Measurements from ENCODE around the gene ABCC10. TPM values are rescaled to one million over a fixed set of nuclear protein-coding genes. Genes with fewer than 3 reads are reported as not detected.
A peak's percentile ranks its signal among the peaks of the same experiment; 100 is the strongest.

The ABCC10 gene
- total RNA-seq, 1 donor: 26.4 TPM

- no peak overlapping the region for H3K4me3 ChIP-seq (ENCODE audit: insufficient read depth, low read length)
- DNase-seq (ENCODE audit: insufficient read length, low spot score, missing footprints): peak; percentile 92
- H3K27me3 ChIP-seq (ENCODE audit: insufficient read depth, low read length): no peaks in the 10 kb centered on the region
- H3K79me2 ChIP-seq (ENCODE audit: insufficient read depth, low read length): peaks cover 8% of the 10 kb centered on the region
- peak overlapping the region; percentile 24 for H3K4me2 ChIP-seq (ENCODE audit: insufficient read depth, low read length)
- H2AFZ ChIP-seq (ENCODE audit: low read length): no peak overlapping the region
- no peaks in the 10 kb centered on the region for H3K9me3 ChIP-seq (ENCODE audit: low read depth, low read length)
- H3K36me3 ChIP-seq (ENCODE audit: insufficient read depth, low read length): peaks cover 48% of the 10 kb centered on the region
- H3K4me1 ChIP-seq (ENCODE audit: insufficient read depth, low read length): peaks cover 15% of the 10 kb centered on the region
- no peak for TF ChIP-seq CTCF (IDR thresholded peaks at IDR 0.05; ENCODE audit: extremely low read depth, low read depth, low read length)
- H3K27ac ChIP-seq (ENCODE audit: low read depth, low read length): peak overlapping the region; percentile 49
- H4K20me1 ChIP-seq (ENCODE audit: insufficient read depth, low read length): peaks cover 5% of the 10 kb centered on the region
Observed at GRCh38 chr6:43436577-43437282, 9.4 kb downstream of the ABCC10 start.

GRCh38 chr6:43437700-43438099 is 10.4 kb downstream of the ABCC10 start:
- DNase-seq (ENCODE audit: insufficient read length, low spot score, missing footprints): no peak

GRCh38 chr6:43442935-43443334 is 15.6 kb downstream of the ABCC10 start:
- H3K9me3 ChIP-seq (ENCODE audit: low read depth, low read length): no peaks in the 10 kb centered on the region
- H4K20me1 ChIP-seq (ENCODE audit: insufficient read depth, low read length): no peaks in the 10 kb centered on the region
- no peak overlapping the region for H3K27ac ChIP-seq (ENCODE audit: low read depth, low read length)
- H3K27me3 ChIP-seq (ENCODE audit: insufficient read depth, low read length): no peaks in the 10 kb centered on the region
- no peaks in the 10 kb centered on the region for H3K4me1 ChIP-seq (ENCODE audit: insufficient read depth, low read length)
- TF ChIP-seq CTCF (IDR thresholded peaks at IDR 0.05; ENCODE audit: extremely low read depth, low read depth, low read length): no peak
- no peak for DNase-seq (ENCODE audit: insufficient read length, low spot score, missing footprints)
- no peaks in the 10 kb centered on the region for H3K79me2 ChIP-seq (ENCODE audit: insufficient read depth, low read length)
- no peak overlapping the region for H2AFZ ChIP-seq (ENCODE audit: low read length)
- no peak overlapping the region for H3K4me3 ChIP-seq (ENCODE audit: insufficient read depth, low read length)
- no peak overlapping the region for H3K4me2 ChIP-seq (ENCODE audit: insufficient read depth, low read length)
- peaks cover 41% of the 10 kb centered on the region for H3K36me3 ChIP-seq (ENCODE audit: insufficient read depth, low read length)

More at GRCh38 chr6:43437700-43438099, 10.4 kb downstream of the ABCC10 start:
- Histone ChIP-seq H3K4me2 (ENCODE audit: insufficient read depth, low read length) (no peak overlapping the region), H3K79me2 (ENCODE audit: insufficient read depth, low read length) (peaks cover 2% of the 10 kb centered on the region), H3K27ac (ENCODE audit: low read depth, low read length) (no peak overlapping the region), H3K36me3 (ENCODE audit: insufficient read depth, low read length) (peaks cover 46% of the 10 kb centered on the region), H2AFZ (ENCODE audit: low read length) (no peak overlapping the region), H3K27me3 (ENCODE audit: insufficient read depth, low read length) (no peaks in the 10 kb centered on the region), H3K4me3 (ENCODE audit: insufficient read depth, low read length) (no peak overlapping the region), H3K4me1 (ENCODE audit: insufficient read depth, low read length) (peaks cover 15% of the 10 kb centered on the region), H4K20me1 (ENCODE audit: insufficient read depth, low read length) (peaks cover 4% of the 10 kb centered on the region), H3K9me3 (ENCODE audit: low read depth, low read length) (no peaks in the 10 kb centered on the region)
- no peak for TF ChIP-seq CTCF (IDR thresholded peaks at IDR 0.05; ENCODE audit: extremely low read depth, low read depth, low read length)

- no peak overlapping the region for H3K4me3 ChIP-seq (ENCODE audit: insufficient read depth, low read length)
- no peaks in the 10 kb centered on the region for H3K27me3 ChIP-seq (ENCODE audit: insufficient read depth, low read length)
- H3K9me3 ChIP-seq (ENCODE audit: low read depth, low read length): no peaks in the 10 kb centered on the region
- H3K4me2 ChIP-seq (ENCODE audit: insufficient read depth, low read length): no peak overlapping the region
- H2AFZ ChIP-seq (ENCODE audit: low read length): no peak overlapping the region
- peaks cover 41% of the 10 kb centered on the region for H3K36me3 ChIP-seq (ENCODE audit: insufficient read depth, low read length)
- no peaks in the 10 kb centered on the region for H4K20me1 ChIP-seq (ENCODE audit: insufficient read depth, low read length)
- H3K79me2 ChIP-seq (ENCODE audit: insufficient read depth, low read length): no peaks in the 10 kb centered on the region
- TF ChIP-seq CTCF (IDR thresholded peaks at IDR 0.05; ENCODE audit: extremely low read depth, low read depth, low read length): no peak
- no peak overlapping the region for H3K27ac ChIP-seq (ENCODE audit: low read depth, low read length)
- no peak for DNase-seq (ENCODE audit: insufficient read length, low spot score, missing footprints)
- no peaks in the 10 kb centered on the region for H3K4me1 ChIP-seq (ENCODE audit: insufficient read depth, low read length)
Observed at GRCh38 chr6:43444036-43444435, 16.7 kb downstream of the ABCC10 start.
